ENCODE results near the gene IL10RA. TPM values are rescaled to one million over a fixed set of nuclear protein-coding genes. Genes with fewer than 3 reads are reported as not detected.

Gene IL10RA
- total and polyA plus RNA-seq, 2 experiments from 2014 or later, result 0.10 TPM; not detected in 1

DNA sequence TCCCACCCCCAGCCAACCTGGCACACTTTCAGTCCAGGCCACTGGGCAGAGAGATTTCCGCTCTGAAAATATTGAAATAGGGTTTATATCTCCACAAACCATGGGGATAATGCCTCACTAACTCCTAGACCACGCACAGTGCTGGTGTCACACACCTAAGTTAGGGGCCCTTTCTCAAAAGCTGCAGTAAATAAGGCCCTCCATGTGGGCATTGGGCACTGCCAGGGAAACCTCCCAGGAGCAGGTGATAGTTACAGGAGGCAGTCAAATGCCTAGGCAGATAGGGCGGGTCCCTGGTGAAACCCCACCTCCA lies 3.1 kb upstream of the IL10RA start (continued):
- TF ChIP-seq STAT1 (IDR thresholded peaks at IDR 0.05; ENCODE audit: unreplicated experiment) (no peak), JUNB (IDR thresholded peaks at IDR 0.05; ENCODE audit: unreplicated experiment) (no peak)
- TF ChIP-seq, protein P1, sequence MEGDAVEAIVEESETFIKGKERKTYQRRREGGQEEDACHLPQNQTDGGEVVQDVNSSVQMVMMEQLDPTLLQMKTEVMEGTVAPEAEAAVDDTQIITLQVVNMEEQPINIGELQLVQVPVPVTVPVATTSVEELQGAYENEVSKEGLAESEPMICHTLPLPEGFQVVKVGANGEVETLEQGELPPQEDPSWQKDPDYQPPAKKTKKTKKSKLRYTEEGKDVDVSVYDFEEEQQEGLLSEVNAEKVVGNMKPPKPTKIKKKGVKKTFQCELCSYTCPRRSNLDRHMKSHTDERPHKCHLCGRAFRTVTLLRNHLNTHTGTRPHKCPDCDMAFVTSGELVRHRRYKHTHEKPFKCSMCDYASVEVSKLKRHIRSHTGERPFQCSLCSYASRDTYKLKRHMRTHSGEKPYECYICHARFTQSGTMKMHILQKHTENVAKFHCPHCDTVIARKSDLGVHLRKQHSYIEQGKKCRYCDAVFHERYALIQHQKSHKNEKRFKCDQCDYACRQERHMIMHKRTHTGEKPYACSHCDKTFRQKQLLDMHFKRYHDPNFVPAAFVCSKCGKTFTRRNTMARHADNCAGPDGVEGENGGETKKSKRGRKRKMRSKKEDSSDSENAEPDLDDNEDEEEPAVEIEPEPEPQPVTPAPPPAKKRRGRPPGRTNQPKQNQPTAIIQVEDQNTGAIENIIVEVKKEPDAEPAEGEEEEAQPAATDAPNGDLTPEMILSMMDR (conservative IDR thresholded peaks at IDR 0.05; ENCODE audit: low read depth in 2 of 2), result no peak

DNA sequence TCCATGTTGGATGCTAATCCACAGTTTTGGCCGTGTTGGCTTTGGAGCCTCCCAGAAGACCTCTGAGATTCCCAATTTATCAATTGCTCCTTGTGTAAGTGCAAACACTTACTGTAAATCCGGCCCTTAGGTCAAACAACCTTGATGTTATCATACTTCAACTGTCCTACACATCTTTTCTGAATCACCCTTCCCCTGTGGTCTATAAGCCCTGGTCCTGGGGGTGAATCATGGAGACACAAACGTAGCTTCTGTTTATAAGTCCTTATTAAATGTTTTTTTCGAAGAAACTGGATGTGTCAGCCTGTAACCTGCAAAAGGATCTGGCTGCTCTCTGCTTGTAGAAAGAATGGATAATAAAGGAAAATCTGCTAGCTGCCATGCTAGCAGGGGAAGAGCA lies 1.7 kb upstream of the IL10RA start:
- Mint-ChIP-seq H3K27ac (no peak overlapping the region), H3K27me3 (ENCODE audit: insufficient read depth, low read depth, poor library complexity) (peaks cover 34% of the 10 kb centered on the region), H3K36me3 (ENCODE audit: low read depth) (no peaks in the 10 kb centered on the region), H3K4me3 (no peak overlapping the region; the same call in 2 of the 3 replicates), H3K4me1 (peaks cover 13% of the 10 kb centered on the region; the same call in 2 of the 3 replicates), H3K9me3 (peaks cover 5% of the 10 kb centered on the region; the same call in 1 of the 3 replicates)
- no peak overlapping the region for H2AFZ ChIP-seq
- H3K4me1 ChIP-seq (ENCODE audit: insufficient read depth), result peaks cover 5% of the 10 kb centered on the region; the same call in 1 of the 2 replicates
- H3K79me2 ChIP-seq (replicated peaks; ENCODE audit: insufficient read depth), result no peaks in the 10 kb centered on the region
- no peaks in the 10 kb centered on the region for H3K9me2 ChIP-seq (ENCODE audit: insufficient read depth)
- H3K4me2 ChIP-seq, result no peak overlapping the region
- H3K36me3 ChIP-seq (ENCODE audit: insufficient read depth), result no peaks in the 10 kb centered on the region
- H4K20me1 ChIP-seq (replicated peaks; ENCODE audit: insufficient read depth), result no peaks in the 10 kb centered on the region
- no peaks in the 10 kb centered on the region for H3F3A ChIP-seq (replicated peaks; ENCODE audit: low read depth)
- H3K4me3 ChIP-seq, result no peak overlapping the region
- ATAC-seq, result no peak
- no peak for DNase-seq (ENCODE audit: low spot score)
- H3K27me3 ChIP-seq (ENCODE audit: insufficient read depth), result peaks cover 33% of the 10 kb centered on the region
- H3K27ac ChIP-seq (ENCODE audit: low read depth), result no peak overlapping the region
- TF ChIP-seq, protein P2, sequence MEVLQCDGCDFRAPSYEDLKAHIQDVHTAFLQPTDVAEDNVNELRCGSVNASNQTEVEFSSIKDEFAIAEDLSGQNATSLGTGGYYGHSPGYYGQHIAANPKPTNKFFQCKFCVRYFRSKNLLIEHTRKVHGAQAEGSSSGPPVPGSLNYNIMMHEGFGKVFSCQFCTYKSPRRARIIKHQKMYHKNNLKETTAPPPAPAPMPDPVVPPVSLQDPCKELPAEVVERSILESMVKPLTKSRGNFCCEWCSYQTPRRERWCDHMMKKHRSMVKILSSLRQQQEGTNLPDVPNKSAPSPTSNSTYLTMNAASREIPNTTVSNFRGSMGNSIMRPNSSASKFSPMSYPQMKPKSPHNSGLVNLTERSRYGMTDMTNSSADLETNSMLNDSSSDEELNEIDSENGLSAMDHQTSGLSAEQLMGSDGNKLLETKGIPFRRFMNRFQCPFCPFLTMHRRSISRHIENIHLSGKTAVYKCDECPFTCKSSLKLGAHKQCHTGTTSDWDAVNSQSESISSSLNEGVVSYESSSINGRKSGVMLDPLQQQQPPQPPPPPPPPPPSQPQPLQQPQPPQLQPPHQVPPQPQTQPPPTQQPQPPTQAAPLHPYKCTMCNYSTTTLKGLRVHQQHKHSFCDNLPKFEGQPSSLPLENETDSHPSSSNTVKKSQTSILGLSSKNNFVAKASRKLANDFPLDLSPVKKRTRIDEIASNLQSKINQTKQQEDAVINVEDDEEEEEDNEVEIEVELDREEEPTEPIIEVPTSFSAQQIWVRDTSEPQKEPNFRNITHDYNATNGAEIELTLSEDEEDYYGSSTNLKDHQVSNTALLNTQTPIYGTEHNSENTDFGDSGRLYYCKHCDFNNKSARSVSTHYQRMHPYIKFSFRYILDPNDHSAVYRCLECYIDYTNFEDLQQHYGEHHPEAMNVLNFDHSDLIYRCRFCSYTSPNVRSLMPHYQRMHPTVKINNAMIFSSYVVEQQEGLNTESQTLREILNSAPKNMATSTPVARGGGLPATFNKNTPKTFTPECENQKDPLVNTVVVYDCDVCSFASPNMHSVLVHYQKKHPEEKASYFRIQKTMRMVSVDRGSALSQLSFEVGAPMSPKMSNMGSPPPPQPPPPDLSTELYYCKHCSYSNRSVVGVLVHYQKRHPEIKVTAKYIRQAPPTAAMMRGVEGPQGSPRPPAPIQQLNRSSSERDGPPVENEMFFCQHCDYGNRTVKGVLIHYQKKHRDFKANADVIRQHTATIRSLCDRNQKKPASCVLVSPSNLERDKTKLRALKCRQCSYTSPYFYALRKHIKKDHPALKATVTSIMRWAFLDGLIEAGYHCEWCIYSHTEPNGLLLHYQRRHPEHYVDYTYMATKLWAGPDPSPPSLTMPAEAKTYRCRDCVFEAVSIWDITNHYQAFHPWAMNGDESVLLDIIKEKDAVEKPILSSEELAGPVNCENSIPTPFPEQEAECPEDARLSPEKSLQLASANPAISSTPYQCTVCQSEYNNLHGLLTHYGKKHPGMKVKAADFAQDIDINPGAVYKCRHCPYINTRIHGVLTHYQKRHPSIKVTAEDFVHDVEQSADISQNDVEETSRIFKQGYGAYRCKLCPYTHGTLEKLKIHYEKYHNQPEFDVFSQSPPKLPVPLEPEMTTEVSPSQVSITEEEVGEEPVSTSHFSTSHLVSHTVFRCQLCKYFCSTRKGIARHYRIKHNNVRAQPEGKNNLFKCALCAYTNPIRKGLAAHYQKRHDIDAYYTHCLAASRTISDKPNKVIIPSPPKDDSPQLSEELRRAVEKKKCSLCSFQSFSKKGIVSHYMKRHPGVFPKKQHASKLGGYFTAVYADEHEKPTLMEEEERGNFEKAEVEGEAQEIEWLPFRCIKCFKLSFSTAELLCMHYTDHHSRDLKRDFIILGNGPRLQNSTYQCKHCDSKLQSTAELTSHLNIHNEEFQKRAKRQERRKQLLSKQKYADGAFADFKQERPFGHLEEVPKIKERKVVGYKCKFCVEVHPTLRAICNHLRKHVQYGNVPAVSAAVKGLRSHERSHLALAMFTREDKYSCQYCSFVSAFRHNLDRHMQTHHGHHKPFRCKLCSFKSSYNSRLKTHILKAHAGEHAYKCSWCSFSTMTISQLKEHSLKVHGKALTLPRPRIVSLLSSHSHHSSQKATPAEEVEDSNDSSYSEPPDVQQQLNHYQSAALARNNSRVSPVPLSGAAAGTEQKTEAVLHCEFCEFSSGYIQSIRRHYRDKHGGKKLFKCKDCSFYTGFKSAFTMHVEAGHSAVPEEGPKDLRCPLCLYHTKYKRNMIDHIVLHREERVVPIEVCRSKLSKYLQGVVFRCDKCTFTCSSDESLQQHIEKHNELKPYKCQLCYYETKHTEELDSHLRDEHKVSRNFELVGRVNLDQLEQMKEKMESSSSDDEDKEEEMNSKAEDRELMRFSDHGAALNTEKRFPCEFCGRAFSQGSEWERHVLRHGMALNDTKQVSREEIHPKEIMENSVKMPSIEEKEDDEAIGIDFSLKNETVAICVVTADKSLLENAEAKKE (CRISPR knock-in tag; IDR thresholded peaks at IDR 0.05), result no peak
- TF ChIP-seq, protein P3, sequence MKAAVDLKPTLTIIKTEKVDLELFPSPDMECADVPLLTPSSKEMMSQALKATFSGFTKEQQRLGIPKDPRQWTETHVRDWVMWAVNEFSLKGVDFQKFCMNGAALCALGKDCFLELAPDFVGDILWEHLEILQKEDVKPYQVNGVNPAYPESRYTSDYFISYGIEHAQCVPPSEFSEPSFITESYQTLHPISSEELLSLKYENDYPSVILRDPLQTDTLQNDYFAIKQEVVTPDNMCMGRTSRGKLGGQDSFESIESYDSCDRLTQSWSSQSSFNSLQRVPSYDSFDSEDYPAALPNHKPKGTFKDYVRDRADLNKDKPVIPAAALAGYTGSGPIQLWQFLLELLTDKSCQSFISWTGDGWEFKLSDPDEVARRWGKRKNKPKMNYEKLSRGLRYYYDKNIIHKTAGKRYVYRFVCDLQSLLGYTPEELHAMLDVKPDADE (IDR thresholded peaks at IDR 0.05), result no peak
- no peak for TF ChIP-seq EZH2phosphoT487 (IDR thresholded peaks at IDR 0.05; ENCODE audit: unreplicated experiment)
- TF ChIP-seq CREB1 (CRISPR knock-in tag; IDR thresholded peaks at IDR 0.05; ENCODE audit: low read depth), result no peak
- TF ChIP-seq, protein P4, sequence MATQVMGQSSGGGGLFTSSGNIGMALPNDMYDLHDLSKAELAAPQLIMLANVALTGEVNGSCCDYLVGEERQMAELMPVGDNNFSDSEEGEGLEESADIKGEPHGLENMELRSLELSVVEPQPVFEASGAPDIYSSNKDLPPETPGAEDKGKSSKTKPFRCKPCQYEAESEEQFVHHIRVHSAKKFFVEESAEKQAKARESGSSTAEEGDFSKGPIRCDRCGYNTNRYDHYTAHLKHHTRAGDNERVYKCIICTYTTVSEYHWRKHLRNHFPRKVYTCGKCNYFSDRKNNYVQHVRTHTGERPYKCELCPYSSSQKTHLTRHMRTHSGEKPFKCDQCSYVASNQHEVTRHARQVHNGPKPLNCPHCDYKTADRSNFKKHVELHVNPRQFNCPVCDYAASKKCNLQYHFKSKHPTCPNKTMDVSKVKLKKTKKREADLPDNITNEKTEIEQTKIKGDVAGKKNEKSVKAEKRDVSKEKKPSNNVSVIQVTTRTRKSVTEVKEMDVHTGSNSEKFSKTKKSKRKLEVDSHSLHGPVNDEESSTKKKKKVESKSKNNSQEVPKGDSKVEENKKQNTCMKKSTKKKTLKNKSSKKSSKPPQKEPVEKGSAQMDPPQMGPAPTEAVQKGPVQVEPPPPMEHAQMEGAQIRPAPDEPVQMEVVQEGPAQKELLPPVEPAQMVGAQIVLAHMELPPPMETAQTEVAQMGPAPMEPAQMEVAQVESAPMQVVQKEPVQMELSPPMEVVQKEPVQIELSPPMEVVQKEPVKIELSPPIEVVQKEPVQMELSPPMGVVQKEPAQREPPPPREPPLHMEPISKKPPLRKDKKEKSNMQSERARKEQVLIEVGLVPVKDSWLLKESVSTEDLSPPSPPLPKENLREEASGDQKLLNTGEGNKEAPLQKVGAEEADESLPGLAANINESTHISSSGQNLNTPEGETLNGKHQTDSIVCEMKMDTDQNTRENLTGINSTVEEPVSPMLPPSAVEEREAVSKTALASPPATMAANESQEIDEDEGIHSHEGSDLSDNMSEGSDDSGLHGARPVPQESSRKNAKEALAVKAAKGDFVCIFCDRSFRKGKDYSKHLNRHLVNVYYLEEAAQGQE (IDR thresholded peaks at IDR 0.05; ENCODE audit: unreplicated experiment), result no peak
- TF ChIP-seq, protein P1 (conservative IDR thresholded peaks at IDR 0.05; ENCODE audit: low read depth in 2 of 2), result no peak
- no peak for TF ChIP-seq JUNB (IDR thresholded peaks at IDR 0.05; ENCODE audit: unreplicated experiment)
